ENCODE data around the gene SUSD6.
"Not testable (repeated sequence)": the region's sequence is repeated elsewhere in the genome, so short reads cannot be mapped to it uniquely, and the experiment has no call there.

The SUSD6 gene

DNA sequence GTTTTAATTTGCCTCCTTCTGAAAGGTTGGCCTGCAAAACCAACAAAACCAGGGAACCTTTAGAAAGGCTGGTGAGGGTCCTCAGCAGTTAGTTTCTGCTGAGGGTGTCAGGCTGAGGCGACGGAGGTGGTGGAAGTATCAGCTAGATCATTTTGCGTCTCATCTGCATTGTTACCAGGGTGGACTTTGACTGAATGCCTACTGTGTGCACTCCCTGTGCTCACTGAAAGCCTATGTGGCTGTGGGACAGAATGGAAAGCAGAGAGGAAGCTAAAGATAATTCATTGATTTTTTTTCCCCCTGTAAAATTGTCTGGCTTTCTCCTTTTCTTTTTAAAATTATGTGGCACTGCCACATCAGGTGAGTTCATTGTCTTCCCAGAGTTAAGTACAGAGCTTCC is 87.2 kb downstream of the SUSD6 start:
- DNase-seq: no peak

DNA sequence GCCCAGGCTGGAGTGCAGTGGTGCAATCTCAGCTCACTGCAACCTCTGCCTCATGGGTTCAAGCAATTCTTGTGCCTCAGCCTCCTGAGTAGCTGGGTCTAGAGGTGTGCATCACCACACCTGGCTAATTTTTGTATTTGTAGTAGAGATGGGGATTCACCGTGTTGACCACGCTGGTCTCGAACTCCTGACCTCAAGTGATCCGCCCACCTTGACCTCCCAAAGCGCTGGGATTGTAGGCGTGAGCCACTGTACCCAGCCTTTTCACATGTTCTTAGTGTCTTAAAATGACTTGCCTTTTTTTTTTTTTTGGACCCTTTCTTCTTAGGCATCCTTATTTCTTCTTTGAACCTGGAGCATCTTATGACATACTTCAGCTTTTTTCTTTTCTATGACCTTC is 87.8 kb downstream of the SUSD6 start:
- not testable (repeated sequence) for DNase-seq

DNA sequence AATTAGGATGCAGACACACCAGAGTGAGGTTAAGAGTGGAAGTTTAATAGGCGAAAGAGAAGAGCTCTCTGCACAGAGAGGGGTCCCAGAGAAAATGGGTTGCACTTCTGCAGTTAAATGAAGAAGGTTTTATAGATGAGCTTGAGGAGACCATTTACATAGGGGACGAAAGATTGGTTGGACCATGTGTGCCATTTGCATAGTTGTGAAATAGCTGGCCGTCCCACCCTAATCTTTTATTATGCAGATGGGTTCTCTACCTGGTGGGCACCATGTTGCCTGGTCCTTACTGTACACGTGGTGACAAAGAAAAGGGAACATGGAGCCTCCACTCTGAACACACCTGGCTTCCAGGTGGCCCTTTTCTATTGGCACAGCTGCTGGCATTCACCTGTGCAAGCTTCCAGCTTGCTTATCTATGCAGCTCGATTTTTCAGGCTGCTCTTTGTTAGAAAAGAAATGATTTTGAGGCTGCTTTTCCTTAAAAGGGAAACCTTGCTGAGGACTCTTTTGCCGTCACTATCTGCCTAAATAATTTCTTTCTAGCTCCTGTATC is 88.4 kb downstream of the SUSD6 start:
- DNase-seq: no peak

DNA sequence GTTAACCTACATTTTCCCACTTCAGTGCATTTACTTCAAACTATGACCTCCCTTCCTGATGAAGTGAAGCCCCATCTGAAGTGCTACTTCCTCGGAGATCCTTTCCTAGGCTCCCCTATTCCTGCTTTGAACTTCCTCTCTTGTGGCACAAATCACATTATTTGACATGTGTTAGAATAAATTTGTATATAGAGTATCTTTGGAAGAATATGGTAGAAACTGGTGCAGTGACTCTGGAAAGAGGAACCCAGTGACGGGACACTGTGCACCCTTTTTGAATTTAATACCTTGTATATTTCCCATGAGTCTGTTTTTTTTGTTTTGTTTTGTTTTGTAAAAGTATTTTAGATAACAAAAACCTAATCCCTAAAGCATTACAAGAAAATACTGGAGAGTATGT is 89.2 kb downstream of the SUSD6 start:
- DNase-seq: no peak

DNA sequence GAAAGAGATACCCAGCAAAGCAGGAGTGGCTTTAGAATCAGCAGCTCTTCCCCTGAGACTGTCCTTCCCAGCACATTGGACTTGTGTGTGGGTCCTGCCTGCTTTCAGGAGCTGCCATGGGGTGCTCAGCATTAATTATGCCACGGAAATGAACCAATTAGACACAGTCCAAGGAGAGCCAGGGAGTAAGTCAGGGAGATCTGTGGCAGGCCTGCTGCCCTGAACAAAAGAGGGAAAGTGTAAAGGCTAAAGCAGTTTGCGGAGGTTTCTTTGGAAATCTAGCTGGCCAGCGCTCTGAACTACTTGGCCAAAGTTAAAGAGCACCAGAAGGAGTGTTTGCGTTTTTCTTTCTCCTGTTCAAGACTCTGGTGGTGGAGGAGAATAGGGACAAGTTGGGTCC is 89.9 kb downstream of the SUSD6 start:
- DNase-seq: no peak

DNA sequence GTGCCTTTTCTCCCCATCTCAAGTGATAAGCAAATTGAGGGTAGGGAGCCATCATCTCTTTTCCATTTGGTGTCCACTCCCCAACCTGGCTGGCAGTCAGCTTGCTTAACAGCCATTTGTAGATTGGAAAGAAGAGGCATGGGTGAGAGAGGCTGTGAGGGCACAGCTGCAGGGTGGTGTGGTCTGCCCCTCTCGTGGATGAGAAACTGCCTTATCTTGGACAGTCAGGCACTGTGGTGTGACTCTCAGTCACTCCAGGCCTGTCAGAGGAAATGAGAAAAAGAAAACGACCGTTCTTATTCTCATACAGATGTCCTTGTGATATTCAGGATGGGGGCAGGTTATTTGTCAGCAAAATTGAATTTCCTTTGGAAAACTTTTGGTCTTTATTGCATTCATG is 90.5 kb downstream of the SUSD6 start:
- DNase-seq: no peak

DNA sequence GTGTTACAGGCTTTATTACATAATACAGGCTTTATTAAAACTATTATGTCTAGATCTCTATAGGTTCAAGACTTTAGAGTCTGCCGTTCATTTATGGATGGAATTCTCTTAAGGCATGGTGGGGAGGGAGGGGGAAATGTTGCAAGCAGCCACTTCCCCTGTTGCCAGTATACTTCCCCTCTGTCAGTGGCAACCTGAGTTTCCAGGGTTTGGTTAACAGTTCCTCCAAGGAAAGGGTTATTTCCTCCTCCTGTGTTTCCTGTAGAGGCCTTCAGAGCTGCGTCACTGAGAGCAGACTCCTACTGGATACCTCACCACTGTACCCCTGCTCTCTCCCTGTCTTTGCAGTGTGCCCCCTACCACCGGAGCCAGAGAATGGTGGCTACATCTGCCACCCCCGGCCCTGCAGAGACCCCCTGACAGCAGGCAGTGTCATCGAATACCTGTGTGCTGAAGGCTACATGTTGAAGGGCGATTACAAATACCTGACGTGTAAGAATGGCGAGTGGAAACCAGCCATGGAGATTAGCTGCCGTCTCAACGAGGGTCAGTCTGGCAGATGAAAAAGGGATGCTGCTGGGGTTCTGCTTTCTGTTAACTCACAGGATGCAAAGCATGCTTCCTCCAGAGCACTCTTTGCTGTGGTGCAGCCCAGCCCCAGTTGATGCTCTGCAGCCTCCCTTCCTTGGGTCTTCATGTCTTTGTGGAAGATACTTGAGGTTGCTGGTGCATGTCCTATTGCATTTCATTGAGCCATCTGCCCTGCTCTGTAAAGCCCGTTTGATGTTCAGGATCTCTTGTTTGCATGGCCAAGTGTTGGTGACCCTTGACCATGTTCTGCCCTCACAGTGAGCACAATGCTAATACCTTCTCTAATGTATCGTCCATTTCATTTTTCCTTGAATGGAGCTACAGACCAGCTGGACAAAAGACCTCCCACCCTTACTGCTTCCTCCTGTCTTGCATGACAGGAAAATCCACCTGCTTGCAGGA is 91.9 kb downstream of the SUSD6 start:
- DNase-seq: no peak

DNA sequence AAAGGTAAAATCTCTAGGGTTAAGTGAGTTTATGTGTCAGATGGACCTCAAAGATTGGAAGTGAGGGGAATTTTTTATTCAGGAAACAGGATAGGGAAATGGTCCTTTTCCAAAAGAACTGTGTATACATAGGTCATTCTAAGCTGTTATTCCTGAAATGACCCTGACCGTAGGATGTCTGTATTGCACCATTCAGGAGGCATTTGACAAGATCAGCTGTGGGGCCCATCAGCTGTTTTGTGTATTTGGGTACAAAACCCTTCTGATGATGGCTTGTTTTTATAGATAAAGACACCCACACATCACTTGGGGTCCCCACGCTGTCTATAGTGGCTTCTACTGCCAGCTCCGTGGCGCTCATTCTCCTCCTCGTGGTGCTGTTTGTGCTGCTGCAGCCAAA is 92.9 kb downstream of the SUSD6 start:
- no peak for DNase-seq

DNA sequence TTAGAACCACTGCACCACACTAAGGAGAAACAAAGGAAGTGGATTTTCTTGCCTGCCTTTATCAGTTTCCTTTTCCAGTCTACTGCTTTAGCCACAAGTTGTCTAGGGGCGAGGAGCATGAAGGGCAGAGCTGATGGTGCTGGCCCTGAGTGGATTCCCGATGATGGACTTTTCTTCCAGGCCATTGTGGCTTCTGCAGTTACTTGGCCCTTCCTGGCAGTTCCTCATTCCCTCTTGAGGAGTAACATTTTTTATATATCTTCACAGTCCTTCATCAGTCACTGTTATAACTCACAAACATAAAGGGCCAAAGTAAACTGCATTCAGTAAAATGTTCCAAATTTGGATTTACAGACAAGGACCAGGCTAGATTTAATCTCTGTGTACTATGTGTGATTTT is 94.3 kb downstream of the SUSD6 start:
- DNase-seq: no peak

DNA sequence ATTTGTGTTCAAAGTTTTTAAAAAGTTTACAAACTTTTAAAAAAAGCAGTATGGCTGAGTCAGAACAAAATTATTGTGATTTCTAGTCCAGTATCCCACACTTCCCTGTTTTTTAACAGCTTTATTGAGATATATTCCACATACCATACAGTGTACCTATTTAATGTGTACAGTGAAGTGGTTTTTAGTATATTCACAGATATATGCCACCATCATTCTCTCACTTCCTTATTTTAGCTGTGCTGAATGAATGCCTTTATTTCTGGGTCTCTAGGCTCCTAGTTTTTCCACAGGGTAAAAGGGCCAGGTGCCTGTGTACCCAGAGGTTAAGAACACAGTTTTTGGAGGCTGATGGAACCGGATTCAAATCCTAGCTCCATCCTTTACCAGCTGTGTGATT is 96.7 kb downstream of the SUSD6 start:
- DNase-seq: no peak

DNA sequence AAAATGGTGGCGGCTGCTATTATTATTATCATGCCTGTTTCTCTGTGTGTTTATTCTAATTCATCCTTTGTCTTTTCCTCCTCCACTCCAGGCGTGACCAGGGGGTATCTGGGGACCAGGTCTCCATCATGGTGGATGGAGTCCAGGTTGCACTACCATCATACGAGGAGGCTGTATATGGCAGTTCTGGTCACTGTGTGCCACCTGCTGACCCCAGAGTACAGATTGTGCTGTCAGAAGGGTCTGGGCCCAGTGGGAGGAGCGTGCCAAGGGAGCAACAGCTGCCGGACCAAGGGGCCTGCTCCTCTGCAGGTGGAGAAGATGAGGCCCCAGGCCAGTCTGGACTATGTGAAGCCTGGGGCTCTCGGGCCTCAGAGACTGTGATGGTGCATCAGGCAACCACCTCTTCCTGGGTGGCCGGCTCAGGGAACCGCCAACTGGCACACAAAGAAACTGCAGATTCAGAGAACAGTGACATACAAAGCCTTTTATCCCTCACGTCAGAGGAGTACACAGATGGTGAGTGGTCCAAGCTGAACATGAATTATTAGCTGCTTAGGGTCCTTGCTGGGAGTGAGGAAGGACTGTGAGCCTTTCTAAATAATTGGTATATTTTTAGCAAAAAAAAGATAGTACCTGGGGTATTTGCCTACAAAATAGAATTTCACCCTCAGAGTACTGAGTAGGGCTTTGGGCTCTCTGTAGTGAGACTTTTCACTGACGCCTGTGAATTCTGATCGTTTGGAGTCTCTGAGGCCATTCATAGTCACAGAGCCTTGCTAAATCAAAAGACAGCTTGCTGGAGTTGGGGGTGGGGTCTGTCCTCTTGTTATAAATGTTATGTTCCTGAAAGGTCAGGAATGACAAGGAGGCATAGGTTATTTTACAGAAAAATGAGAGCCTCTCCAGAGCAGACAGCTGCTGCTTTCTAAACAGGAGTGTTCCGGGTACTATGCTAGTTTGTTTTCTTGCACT is 97.5 kb downstream of the SUSD6 start:
- DNase-seq: peak; percentile 39

DNA sequence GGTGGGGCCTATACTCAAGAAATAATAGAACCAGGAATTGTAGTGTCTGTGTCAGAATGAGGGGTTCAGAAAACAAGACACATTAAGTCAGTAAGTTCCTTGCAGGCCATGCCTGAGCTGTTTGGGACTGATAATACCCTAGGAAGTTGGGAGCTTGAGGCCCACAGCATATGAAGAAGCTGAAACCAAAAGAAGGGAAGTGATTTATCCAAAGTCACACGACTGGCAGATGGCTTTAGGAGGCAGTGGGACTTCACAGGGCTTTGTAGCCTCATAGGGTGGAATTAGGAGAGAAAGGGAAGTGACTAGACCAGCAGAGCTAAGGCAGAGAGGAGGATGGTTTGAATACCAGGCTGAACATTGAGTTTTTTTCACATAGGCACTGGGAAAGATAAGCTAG is 99.0 kb downstream of the SUSD6 start:
- no peak for DNase-seq

DNA sequence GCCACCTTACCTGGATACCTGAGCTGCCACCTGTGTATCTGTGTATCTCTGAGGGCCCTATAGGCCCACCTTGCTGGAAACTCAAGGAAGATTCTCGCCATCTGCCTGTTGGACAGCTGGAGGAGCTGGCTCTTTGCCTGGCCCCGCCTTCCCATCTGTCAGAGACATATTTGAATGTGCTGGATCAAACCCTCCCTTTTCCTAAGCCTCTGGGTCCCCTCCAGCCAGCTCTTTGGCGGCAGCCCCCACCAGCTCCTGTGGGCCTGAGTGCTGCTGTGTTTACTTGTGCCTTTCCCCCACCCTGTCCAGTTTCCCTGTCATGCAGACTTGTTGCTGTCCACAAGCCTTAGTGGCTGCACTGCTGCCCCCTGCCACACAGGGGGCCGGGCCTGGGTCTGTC is 99.7 kb downstream of the SUSD6 start:
- DNase-seq: no peak

DNA sequence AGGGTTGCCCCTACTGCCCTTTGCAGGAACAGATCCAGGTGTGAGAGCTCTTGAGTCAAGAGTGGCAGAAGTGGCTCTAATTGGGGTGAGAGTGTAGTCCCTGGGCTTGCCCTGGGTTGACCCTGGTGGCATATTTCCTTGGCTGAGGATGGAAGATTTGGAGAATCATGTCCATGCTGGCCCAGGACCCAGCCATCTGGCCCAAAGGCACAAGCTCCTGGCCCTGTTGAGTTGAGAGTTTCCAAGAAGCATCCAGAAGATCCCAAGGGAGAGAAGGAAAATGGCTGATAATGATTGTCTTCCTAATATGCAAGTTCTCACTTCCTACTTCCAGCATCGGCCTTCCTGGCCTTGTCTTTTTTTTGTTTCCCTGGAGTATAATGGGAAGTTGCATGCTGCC is 100.1 kb downstream of the SUSD6 start:
- no peak for DNase-seq

DNA sequence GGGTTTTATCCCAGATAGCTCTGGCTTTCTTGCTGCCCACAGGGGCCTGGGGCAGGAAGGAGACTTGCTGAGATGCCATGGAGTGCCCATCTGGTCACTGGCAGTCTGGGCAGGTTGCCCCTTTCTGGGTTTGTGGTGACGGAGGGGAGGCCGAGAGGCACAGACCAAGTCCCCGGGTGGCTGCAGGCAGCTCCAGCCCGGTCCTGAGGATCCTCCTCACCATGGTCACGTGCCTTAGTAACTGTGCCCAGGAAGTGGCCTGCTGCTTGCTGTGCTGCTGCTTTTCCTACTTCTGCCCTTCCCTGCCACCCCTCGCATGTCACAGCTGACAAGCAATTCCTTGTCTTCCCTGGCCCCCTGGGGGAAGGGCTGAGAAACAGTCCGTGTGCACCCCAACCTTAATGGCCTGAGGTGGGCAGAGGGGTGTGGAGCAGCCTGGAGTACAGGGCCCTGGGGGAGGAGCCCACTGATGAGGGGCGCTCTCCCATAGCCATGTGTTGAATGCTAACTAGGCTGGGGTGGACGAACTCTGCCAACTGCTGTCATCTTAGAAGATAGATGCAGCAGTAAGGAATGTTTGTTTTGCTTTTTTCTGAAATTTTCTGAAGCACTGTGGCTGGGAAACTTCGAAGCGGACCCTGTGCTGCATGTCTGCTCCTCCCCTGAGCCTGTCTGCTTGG is 100.6 kb downstream of the SUSD6 start:
- DNase-seq: no peak

DNA sequence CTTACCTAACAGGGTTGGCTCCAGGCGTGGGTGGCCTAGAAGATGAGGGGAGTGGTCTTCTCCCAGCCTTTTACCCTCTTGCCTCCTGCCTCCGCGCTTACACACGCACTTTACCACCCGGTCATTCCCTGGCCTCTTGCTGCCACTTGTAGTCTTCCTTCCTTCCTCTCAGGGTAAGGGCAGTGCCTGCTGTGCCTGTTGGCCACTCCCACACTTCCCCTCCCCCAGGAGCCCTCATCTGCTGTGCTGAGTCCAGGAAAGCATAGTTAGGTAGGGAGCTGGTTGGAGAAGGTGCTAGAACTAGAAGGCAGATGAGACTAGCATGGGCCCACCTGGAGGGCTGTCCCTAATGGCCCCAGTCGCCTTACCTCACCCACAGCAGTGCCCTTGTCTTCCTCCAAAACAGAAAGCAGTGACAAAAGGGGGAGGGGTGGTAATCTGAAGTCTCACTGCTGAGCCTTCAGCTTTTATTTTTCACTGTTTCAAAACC is 101.2 kb downstream of the SUSD6 start:
- DNase-seq: no peak

DNA sequence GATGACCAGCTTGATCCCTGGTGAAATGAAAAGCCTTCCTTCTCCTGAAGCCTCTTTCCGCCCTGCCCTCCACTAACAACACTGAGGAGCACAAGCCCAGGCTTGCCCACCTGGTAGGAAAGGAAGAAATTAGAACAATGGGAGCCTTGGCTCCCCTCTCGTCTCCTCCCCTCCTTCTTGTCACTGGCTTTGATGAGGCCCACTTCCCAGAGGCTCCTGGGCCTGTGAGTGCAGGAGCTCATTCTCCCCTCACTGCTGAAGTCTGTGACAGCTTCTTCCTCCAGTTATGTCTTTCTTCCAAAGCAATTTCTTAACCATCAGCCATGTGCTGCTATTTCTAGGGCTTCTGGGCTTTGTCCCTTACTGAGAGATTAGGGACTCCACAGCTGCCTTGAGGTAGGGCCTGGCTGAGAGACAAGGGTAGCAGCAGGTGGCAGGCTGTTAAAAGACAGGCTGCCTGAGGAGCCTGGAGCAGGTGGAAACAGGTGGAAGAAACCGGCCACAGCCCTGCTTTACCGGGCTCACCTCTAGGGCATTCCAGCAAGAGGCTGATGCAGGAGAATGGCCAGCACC is 101.9 kb downstream of the SUSD6 start:
- no peak for DNase-seq

DNA sequence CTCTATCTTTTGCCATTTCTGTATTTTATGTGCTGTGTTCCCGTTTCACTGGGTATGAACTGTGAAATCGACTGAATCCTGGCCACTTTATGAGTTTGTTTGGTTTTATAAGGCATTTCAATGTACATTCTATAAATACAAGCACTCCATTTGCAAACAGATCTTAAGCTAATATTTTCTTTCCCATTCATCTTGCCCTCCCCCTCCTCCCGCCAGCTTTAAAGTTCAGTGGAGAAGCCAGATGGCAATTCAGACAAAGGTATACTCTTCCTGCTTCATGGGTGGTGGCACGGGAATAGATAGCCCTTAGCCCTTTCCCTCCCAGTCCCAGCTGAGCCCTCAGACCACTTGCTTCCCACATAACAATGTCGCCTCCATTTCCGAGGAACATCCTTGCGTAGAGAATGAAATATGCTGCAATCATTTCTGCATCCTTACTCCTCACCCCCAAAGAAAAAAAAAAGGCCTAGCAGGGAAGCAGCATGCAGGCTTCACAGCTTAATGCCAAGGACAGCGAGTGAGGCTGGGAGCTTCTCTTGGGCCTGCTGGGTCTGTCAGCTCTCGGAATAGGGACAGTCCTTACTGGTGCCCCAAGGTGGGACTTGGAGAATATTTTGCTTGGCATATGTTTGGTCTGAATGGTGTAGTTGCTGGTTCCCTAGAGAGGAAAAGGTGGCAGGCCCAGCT is 102.7 kb downstream of the SUSD6 start:
- no peak for DNase-seq

DNA sequence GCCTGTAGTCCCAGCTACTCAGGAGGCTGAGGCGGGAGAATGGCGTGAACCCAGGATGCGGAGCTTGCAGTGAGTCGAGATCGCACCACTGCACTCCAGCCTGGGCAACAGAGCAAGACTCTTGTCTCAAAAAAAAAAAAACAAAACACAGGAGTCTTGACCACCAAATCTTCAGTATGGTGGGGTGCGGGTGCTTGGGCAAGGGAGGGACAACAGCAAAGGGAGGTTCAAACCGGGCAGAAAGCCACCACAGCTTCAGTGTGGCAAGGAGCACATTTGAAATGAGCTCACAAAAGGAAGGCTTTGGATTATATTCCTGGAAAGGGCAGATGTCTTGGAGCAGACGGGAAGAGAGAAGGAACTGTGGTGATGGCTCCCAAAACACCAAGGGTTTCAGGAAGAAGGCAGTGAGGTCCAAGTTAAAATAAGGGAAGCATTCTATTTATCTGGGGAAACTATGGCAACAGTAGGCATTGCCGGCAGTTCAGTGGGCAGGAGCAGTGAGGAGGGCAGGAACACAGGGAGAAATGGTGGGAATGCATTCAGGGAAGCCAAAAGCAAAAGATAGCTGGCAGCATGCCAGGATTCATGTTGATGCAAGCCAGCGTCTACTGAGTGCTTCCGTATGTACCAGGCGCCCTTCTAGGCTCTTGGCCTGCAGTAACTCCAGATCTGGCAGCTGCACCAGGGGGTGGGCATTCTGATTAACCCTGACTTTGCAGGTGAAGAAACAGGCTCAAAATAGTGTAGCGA is 104.5 kb downstream of the SUSD6 start:
- peak; percentile 14 for DNase-seq

DNA sequence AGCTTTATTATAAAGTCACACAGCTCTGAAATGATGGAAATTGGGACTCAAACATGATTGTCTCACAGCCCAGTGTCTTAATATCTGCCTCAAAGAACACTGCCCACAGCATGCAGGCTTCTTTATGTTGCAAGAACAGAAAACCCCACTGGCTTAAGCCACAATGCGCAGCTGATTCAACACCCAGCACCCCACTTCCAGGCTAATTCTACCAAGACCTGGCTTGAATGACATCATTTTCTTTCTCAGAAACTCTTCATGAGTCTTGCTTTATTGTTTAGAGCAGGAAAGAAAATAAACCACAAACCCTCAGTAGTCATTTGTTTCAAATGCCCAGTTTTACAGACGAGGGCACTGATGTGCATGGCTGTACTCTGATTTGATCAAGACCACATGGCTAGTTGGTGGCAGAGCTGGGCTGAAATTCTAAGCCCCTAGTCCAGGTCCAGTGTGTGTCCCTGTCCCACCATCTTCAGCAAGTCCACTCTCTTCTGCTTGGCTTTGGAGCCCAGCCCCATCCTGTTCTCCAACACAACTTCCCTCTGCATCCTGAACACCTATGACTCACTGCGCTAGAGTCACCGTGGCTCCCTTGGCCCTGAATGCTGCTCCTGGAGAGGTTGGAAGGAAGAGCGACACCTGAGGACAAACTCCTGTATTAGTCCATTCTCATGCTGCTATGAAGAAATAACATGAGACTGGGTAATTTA is 105.2 kb downstream of the SUSD6 start:
- DNase-seq: peak; percentile 77

Measured in HCEC 1CT (cell line).